ENCODE measurements around the gene ITGA5.

The ITGA5 gene

GRCh38 chr12:54419088-54419887, at the start of gene ITGA5:
Gene ITGA5 (minus strand): TSS chr12:54419266. CDS start chr12:54419198, 68 bp downstream.
- DNase-seq (ENCODE audit: low read depth, low spot score) = no peak

DNA sequence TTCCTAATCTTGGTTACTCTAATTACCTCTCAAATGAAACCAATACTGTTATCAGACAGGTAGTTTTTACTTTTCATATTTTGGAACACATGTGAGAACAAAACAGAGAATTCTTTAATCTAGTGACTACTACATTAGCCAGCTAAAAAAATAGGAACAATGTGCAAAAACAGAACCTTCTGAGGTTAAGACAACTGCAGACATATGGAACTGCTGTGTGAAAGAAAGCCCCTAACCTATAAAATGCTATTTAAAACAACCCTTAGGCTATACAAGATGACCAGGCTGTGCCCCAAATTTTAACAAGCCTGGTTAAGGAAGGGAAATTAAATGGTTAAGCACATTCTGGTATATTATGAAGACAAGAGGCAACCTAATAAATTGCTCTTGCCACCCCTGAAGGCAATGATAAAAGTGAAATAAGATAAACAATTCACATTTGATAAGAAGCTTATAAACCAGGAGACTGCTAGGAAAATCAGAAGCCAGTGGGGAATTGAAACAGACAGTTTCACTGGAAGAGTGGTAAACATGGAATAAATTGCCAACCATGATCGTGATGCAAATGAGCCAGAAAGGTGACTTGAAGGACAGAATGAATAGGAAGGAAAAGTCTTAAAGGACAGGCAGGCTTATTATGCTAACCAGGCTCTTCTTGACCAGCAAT, 46.9 kb upstream of the ITGA5 start:
- no peak for DNase-seq (ENCODE audit: low read depth, low spot score)

GRCh38 chr12:54463484-54463883, 44.4 kb upstream of the ITGA5 start:
- DNase-seq (ENCODE audit: low read depth, low spot score) = no peak

GRCh38 chr12:54463034-54463433, 44.0 kb upstream of the ITGA5 start:
- peak; percentile 18 for DNase-seq (ENCODE audit: low read depth, low spot score)

DNA sequence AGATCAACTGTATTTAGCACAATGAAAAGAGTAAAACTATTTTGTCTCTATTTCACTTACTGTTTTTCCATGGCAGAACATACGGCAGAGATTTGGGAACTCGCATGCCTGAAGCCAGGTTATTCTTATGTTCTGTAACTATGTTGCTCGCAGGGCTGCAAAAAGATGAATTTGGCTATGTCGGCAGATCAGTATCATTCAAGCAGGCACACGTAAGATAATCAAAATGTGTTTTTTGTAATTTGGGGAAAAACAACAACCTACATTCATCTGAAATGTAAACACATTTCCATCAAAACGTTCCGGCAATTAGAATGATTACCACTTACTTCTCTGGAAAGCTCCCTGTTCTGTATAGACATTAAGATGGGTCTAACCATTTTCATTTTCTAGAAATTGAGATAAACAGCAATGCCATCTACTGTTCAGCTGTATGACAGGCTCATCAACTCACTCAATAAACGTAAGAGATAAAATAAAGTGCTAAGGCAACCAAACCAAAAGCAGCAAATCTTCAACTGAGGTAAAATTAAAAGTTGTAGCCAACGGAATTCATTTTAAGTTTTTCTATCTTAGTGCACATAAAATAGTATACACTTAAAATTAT, 41.4 kb upstream of the ITGA5 start:
- no peak for DNase-seq (ENCODE audit: low read depth, low spot score)

DNA sequence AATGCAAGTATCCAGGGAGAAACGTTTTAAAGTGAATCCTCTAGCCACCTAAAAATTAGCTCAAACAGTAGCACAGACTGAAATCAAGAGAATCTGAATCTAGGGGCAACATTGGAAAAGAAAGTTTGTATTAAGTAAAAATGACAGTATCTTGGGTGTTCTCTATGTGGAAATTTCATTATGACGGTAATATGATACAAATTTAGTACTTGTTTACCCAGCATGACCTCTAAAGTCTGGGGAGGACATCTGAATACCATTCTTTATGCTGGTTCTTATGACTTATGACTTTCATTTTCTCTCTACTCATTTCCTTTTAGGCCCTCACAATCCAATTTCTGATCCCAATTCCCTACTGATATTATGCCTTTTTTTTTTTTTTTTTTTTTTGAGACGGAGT, 40.3 kb upstream of the ITGA5 start:
- DNase-seq (ENCODE audit: low read depth, low spot score) = no peak

DNA sequence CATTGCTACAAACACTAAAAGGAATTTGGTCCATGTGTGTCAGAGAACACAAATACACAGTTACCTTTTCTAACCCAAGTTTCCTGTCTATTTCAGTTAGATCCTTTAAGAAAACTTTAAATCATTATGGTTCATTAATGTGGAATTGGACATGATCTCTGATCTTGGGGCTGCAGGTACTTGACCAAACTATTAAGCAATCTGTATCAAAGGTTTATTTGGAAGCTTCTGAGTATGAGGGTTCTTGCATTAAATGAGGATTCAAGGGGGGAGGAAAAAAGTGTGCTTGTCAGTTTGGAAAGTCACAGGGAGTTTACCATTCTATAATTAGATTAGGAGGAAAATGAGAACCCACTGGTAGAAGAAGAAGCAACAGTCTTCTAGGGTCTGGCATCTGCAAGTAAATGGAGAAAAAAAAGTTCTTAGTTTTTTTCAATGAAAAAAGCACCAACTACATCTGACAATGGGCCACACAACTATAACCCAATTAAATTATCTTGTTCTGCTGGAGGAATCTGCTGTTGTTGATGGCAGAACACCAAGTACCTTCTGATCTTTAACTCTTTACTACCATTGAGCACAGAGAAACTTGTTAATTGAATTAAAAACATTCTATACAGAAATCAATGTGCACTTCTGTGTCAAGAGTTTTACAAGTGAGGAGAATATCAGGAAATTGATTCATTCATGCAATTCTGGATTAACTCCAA, 36.8 kb upstream of the ITGA5 start:
- DNase-seq (ENCODE audit: low read depth, low spot score) = no peak

GRCh38 chr12:54452628-54453027, 33.6 kb upstream of the ITGA5 start:
- no peak for DNase-seq (ENCODE audit: low read depth, low spot score)

DNA sequence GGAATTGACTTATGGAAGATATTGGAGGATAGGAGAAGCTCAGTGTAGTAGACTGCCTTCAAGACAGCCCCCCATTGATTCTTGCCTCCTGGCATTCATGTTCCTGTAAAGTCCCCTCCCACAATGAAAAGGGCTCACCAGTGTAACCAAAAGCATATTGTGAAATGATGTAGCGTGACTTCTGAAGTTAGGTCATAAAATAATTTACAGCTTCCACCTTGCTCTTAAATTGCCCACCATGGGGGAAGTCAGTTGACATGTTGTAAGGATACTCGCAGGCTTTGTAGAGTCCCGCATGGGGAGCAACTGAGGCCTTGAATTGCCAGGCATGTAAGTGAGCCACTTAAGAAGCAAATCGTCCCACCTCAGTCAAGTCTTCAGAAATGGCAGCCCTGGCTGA, 29.3 kb upstream of the ITGA5 start:
- DNase-seq (ENCODE audit: low read depth, low spot score) = no peak

DNA sequence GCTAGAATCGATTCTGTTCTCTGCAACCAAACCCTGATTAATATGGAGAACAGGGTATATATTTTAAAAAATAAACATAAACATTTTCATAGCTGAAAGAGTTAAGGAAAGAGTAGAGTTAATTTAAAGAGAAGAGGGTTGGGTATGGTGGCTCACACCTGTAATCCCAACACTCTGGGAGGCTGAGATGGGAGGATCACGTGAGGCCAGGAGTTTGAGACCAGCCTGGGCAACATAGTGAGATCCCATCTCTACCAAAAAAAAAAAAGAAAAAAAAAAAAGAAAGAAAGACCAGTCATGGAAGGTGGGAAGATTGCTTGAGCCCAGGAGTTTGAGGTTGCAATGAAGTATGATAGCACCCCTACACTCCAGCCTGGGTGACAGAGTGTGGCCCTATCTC, 28.9 kb upstream of the ITGA5 start:
- no peak for DNase-seq (ENCODE audit: low read depth, low spot score)

GRCh38 chr12:54444206-54444605, 25.1 kb upstream of the ITGA5 start:
- DNase-seq (ENCODE audit: low read depth, low spot score) = no peak

GRCh38 chr12:54443446-54443845, 24.4 kb upstream of the ITGA5 start:
- no peak for DNase-seq (ENCODE audit: low read depth, low spot score)

DNA sequence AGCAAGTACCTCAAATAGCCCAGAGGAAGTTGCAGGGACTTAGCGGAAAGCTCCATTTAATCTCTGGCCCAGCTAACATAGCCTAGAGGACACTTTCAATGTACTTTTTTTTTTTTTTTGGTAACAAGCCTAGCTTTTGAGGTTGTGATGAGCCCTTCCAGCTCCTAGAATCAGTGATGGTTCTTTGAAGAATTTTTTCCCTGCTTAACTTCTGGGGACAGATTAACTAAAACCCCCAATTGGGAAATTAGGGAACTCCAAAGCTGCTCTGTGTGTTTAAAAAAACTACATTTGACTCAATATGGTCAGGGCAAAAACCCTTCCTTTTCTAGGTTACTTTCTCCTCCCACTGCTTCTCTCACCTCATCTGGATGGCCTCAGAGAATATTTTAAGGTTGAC, 23.9 kb upstream of the ITGA5 start:
- DNase-seq (ENCODE audit: low read depth, low spot score) = no peak

- DNase-seq (ENCODE audit: low read depth, low spot score) = no peak
Measured at GRCh38 chr12:54442099-54442498, 23.0 kb upstream of the ITGA5 start.

DNA sequence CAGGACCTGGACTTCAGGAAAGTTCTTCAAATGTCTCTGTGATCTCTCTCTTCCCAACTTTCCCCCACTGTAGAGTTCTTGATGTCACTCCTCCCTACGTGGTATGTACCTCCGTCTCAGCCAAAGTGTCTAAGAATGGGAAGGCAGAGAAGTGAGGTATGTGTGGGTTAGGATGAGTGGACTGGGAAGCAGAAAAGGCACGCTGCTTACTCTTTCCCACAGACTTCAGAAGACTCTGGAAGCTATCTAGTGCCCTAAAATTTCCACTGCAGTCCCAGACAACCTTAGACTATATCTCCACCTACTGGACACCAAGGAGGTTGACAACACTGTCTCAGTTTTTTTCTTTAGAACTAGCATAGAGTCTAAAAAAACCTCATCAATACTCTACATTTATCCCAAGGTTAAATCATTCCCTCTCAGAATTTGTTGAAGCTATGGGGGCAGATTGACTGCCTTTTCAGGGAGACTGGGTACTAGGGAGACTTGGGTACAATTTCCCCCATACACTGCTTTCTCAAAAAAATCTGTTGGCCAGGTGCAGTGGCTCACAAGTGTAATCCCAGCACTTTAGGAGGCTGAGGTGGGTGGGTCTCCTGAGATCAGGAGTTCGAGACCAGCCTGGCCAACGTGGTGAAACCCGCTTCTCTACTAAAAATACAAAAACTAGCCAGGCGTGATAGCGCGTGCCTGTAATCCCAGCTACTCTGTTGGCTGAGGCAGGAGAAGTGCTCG, 20.6 kb upstream of the ITGA5 start:
- no peak for DNase-seq (ENCODE audit: low read depth, low spot score)

DNA sequence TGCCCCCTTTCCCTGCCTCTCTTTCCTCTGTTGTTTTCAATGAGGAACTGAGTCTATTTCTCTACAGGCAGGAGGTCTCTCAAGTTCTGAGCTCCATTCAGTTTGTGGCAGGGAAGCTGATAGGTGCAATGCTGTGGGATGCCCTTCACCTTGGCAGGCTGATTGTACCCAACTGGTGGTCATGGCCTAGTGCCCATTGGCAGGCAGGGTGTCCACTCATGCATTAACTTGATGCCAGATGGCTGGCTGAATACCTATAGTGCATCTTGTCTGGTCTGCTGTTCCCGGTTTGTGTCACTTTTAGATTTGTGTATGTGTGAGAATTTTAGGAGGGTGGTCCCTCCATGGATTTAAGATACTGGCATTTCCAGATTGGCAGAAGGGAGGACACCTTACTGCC, 20.0 kb upstream of the ITGA5 start:
- no peak for DNase-seq (ENCODE audit: low read depth, low spot score)

- DNase-seq (ENCODE audit: low read depth, low spot score) = no peak
Measured at GRCh38 chr12:54438517-54438916, 19.5 kb upstream of the ITGA5 start.

DNA sequence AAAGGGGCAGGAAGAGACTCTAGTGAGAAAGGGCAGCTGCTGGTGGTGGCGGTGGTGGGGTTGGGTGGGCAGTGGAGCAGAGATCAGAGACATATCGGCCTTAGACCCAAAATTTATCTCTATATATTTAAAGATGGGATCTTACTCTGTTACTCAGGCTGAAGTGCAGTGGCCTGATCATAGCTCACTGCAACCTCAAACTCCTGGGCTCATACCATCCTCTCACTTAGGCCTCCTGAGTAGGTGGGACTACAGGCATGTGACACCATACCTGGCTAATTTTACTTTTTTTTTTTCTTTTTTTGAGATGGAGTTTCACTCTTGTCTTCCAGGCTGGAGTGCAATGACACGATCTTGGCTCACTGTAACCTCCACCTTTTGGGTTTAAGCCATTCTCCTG, 18.6 kb upstream of the ITGA5 start:
- DNase-seq (ENCODE audit: low read depth, low spot score) = no peak

- DNase-seq (ENCODE audit: low read depth, low spot score) = no peak
Measured at GRCh38 chr12:54437243-54437642, 18.2 kb upstream of the ITGA5 start.

- DNase-seq (ENCODE audit: low read depth, low spot score) = no peak
Measured at GRCh38 chr12:54432815-54433164, 13.7 kb upstream of the ITGA5 start.

GRCh38 chr12:54431911-54432814, 13.1 kb upstream of the ITGA5 start:
- DNase-seq (ENCODE audit: low read depth, low spot score) = no peak
